HepG2 (cell line): ENCODE measurements around the gene PPP1R12B. TPM values are rescaled to one million over a fixed set of nuclear protein-coding genes. Genes with fewer than 3 reads are reported as not detected.
"Not testable (repeated sequence)": the region's sequence is repeated elsewhere in the genome, so short reads cannot be mapped to it uniquely, and the experiment has no call there.

ENCODE experiments used
- ATAC-seq: fragments of 200-7000 bp; cut with Tn5 transposase; 3 replicates; pipeline ENCODE4 v1.9.1; 2020; ENCODE audit warnings: mild to moderate bottlenecking, moderate library complexity
- BruUV-seq: library from RNA; stranded (reverse); fragments of 400-500 nt; replicated peaks from 2 replicates; lab custom pipeline; 2021; lab: Mats Ljungman, UMichigan
- CTCF ChIA-PET: fragments of 300-600 bp; formaldehyde crosslinking; extraction: SDS; loops from one replicate; lab custom pipeline; 2021; ENCODE audit warnings: low total read pairs, inconsistent platforms, low intra/inter-chr PET ratio; lab: Yijun Ruan, JAX
- POLR2A ChIA-PET: fragments of 350-600 bp; sonication (Branson Sonifier 250); formaldehyde crosslinking; loops from one replicate; lab custom pipeline; 2020; ENCODE audit warnings: antibody characterized with exemption, inconsistent platforms; lab: Yijun Ruan, JAX
- DNase-seq: peaks from one replicate; pipeline ENCODE4 v3.0.0-alpha.2; 2015; ENCODE audit warnings: low spot score
- FAIRE-seq: peaks from 3 replicates; lab custom pipeline; 2011; peaks lifted over from hg19 to GRCh38; lab: Jason Lieb, UNC
- H2AFZ ChIP-seq: one replicate; pipeline ENCODE4 v1.6.1; 2011; ENCODE audit warnings: low read length, inconsistent platforms
- H3K27ac ChIP-seq: fragments of 300-600 bp; 3 replicates; pipeline ENCODE4 v1.8.0; 2011; ENCODE audit warnings: mixed run types, mild to moderate bottlenecking, mixed read lengths, low read length, inconsistent platforms; ENCODE audit not compliant: insufficient read depth; ENCODE audit errors: extremely low read length
- H3K27me3 ChIP-seq, 2 experiments: fragments of 200-600 bp in 1 of 2; 2 replicates in 1 of 2; 3 replicates in 1 of 2; pipeline versions ENCODE4 v1.6.0 to v1.8.0; 2011; ENCODE audit warnings: low read length in 2 of 2, mild to moderate bottlenecking in 2 of 2, moderate library complexity in 2 of 2, inconsistent platforms in 1 of 2; ENCODE audit not compliant: insufficient read depth in 2 of 2, control insufficient read depth in 1 of 2
- H3K36me3 ChIP-seq, 2 experiments: fragments of 200-600 bp in 1 of 2; replicated peaks in 1 of 2; 2 replicates in 1 of 2; 3 replicates in 1 of 2; pipeline versions ENCODE4 v1.5.1 to v1.8.0; 2011; ENCODE audit warnings: low read length in 2 of 2, inconsistent platforms in 1 of 2; ENCODE audit not compliant: insufficient read depth in 2 of 2, control insufficient read depth in 1 of 2
- H3K4me1 ChIP-seq: 2 replicates; pipeline ENCODE4 v1.5.1; 2012; ENCODE audit warnings: low read length, inconsistent platforms; ENCODE audit not compliant: insufficient read depth
- H3K4me2 ChIP-seq: 2 replicates; pipeline ENCODE4 v1.6.0; 2011; ENCODE audit warnings: low read depth, low read length, inconsistent platforms
- H3K4me3 ChIP-seq, 3 experiments: fragments of 200-600 bp in 1 of 3; sonication (generic), shearing (Covaris generic) in 1 of 3; replicated peaks in 1 of 3; 2 replicates each; pipeline ENCODE4 v1.5.1; 2011 to 2016; ENCODE audit warnings: low read length in 3 of 3, inconsistent platforms in 2 of 3, low read depth in 2 of 3, mild to moderate bottlenecking in 2 of 3, control low read depth in 1 of 3, mixed read lengths in 1 of 3; ENCODE audit not compliant: insufficient read depth in 1 of 3
- H3K79me2 ChIP-seq: one replicate; pipeline ENCODE4 v1.6.1; 2011; ENCODE audit warnings: low read length, inconsistent platforms; ENCODE audit not compliant: insufficient read depth
- H3K9ac ChIP-seq: 2 replicates; pipeline ENCODE4 v1.6.0; 2011; ENCODE audit warnings: mild to moderate bottlenecking, low read depth, low read length, inconsistent platforms; ENCODE audit not compliant: insufficient read depth
- H3K9me3 ChIP-seq: 2 replicates; pipeline ENCODE4 v1.5.1; 2012; ENCODE audit warnings: mild to moderate bottlenecking, low read length
- H4K20me1 ChIP-seq: 2 replicates; pipeline ENCODE4 v1.6.0; 2011; ENCODE audit warnings: inconsistent platforms, mild to moderate bottlenecking, low read length, moderate library complexity; ENCODE audit not compliant: insufficient read depth
- KDM4B ChIP-seq: sonication (generic); formaldehyde crosslinking; IDR thresholded peaks from 2 replicates; pipeline ENCODE4 v1.4.0; 2020; ENCODE audit warnings: missing genetic modification reagents
- ZNF124 ChIP-seq: sonication (generic); formaldehyde crosslinking; IDR thresholded peaks from 2 replicates; pipeline ENCODE4 v1.4.0; 2020; ENCODE audit warnings: missing genetic modification reagents
- ZNF333 ChIP-seq: sonication (generic); formaldehyde crosslinking; IDR thresholded peaks from 2 replicates; pipeline ENCODE4 v1.4.0; 2020; ENCODE audit warnings: mild to moderate bottlenecking, missing genetic modification reagents, borderline replicate concordance
- WGBS: methylation state at CpG from one replicate; pipeline ENCODE4 v1.1.6; 2017; ENCODE audit warnings: low lambda C conversion rate; 5-methylcytosine and 5-hydroxymethylcytosine counted together
- in situ Hi-C: cut with HindIII; loops from 2 replicates; pipeline ENCODE4 v1.10.0; 2017; ENCODE audit warnings: low pct_unique_long_range_greater_than_20kb; ENCODE audit not compliant: extremely low pct_ligation_motif_present
- intact Hi-C: fragments of 100-400 bp; cut with micrococcal nuclease; formaldehyde crosslinking; loops from one replicate; pipeline ENCODE4 v1.10.0; 2022; ENCODE audit not compliant: unreplicated experiment
- polyA plus RNA-seq, 8 experiments: library from polyadenylated mRNA; depleted of rRNA in 3 of 8; stranded (reverse) in 7 of 8; unstranded in 1 of 8; fragments of >200 nt; fragmentation: Illumina TruSeq in 4 of 8; extraction: Trizol in 4 of 8; gene quantifications; 2 replicates each; pipeline versions ENCODE4 v1.2.1 to v1.2.3, GENCODE V29; 2011 to 2016; ENCODE audit warnings: low read depth in 4 of 8, missing spikeins in 1 of 8, mixed read lengths in 1 of 8; ENCODE audit not compliant: insufficient read depth in 1 of 8
- total RNA-seq, 5 experiments: library from RNA; depleted of rRNA; stranded (reverse); fragments of >200 nt; fragmentation: Illumina TruSeq; extraction: Trizol; gene quantifications; 2 replicates each; pipeline ENCODE4 v1.2.3, GENCODE V29; 2016; ENCODE audit warnings: low read depth in 1 of 5
- TF ChIP-seq, protein P1 (sequence below): sonication (generic); formaldehyde crosslinking; IDR thresholded peaks from 2 replicates; pipeline ENCODE4 v1.4.0; 2020; ENCODE audit warnings: mild to moderate bottlenecking, low read depth, missing genetic modification reagents

Gene PPP1R12B
- total and polyA plus RNA-seq, 2 of the 13 experiments (the other 11 are each of a cell fraction or from before 2014, with no cell fraction given): 12.0 to 13.6 TPM

DNA sequence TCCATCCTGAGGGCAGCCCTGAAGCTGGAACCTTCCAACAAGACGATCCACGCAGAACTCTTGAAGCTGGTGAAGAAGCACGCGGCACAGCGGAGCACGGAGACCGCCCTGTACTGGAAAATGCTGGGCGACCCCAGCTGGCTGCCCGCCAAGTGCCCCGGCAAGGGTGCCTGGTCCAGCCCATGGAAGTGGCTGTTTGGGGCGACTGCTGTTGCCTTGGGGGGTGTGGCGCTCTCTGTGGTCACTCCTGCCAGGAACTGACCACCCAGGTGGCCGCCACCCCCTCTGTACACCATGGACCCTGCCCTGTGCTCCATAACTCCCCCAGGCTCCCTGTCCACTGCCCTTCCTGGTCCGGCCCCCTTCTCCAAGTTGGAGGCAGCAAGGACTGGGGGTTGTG, 90.8 kb downstream of the PPP1R12B start:
- H3K27ac ChIP-seq: no peak overlapping the region
- in situ Hi-C loops: no loop called here
- H3K27me3 ChIP-seq: no peaks in the 10 kb centered on the region
- H3K9me3 ChIP-seq: no peaks in the 10 kb centered on the region
- no TSS peak for BruUV-seq
- 95% methylated on average over 11 of the region's 14 CpGs for WGBS
- no peaks in the 10 kb centered on the region for H3K4me1 ChIP-seq
- no peak overlapping the region for H3K4me2 ChIP-seq
- POLR2A ChIA-PET: no interaction called here
- no peaks in the 10 kb centered on the region for H4K20me1 ChIP-seq
- no peak for ATAC-seq
- no peak overlapping the region for H3K4me3 ChIP-seq
- FAIRE-seq: no peak
- peaks cover 3 to 29% of the 10 kb centered on the region in 2 experiments; a peak in 3 of 5 replicates for H3K36me3 ChIP-seq
- no peak for DNase-seq
- H2AFZ ChIP-seq: no peak overlapping the region
- no peak overlapping the region for H3K9ac ChIP-seq
- no peaks in the 10 kb centered on the region for H3K79me2 ChIP-seq
- CTCF ChIA-PET: no interaction called here
- intact Hi-C loops: loop anchor here (10.0 kb wide), 1 partner anchor 95 kb away; the partner anchor contains the start of genes PPP1R12B and UBE2T
- TF ChIP-seq ZNF333 (CRISPR knock-in tag): no peak
- TF ChIP-seq, protein P1, sequence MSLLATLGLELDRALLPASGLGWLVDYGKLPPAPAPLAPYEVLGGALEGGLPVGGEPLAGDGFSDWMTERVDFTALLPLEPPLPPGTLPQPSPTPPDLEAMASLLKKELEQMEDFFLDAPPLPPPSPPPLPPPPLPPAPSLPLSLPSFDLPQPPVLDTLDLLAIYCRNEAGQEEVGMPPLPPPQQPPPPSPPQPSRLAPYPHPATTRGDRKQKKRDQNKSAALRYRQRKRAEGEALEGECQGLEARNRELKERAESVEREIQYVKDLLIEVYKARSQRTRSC (CRISPR knock-in tag): no peak
- no peak for TF ChIP-seq KDM4B (CRISPR knock-in tag)
- no peak for TF ChIP-seq ZNF124 (CRISPR knock-in tag)

DNA sequence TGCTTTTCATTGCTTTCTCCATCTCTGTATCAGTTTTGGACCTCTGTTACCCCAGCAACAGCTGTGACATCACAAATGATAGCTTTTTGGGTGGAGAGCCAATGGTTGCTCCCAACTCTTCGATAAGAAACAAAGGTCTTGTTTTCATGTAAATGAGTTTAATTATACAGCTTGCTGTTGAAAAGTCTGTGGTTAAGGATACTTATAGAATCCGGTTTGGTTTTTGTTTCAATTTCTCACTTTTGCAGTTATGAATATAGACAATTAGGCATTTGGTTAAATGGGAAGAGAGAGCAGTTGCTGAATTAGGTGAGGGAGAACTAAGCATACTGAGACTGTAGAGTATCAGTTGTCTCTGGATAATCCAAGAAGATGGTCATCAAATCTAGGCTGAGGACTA, 99.6 kb downstream of the PPP1R12B start:
- H3K27me3 ChIP-seq, in situ Hi-C loops, H3K27ac ChIP-seq, H3K4me3 ChIP-seq, H4K20me1 ChIP-seq, H2AFZ ChIP-seq, H3K4me2 ChIP-seq, H3K9ac ChIP-seq, FAIRE-seq, ATAC-seq, H3K4me1 ChIP-seq, CTCF ChIA-PET, intact Hi-C loops, H3K9me3 ChIP-seq, BruUV-seq, H3K36me3 ChIP-seq, POLR2A ChIA-PET, DNase-seq, H3K79me2 ChIP-seq: not testable (repeated sequence)
- 97% methylated on average over 2 of the region's 2 CpGs for WGBS

DNA sequence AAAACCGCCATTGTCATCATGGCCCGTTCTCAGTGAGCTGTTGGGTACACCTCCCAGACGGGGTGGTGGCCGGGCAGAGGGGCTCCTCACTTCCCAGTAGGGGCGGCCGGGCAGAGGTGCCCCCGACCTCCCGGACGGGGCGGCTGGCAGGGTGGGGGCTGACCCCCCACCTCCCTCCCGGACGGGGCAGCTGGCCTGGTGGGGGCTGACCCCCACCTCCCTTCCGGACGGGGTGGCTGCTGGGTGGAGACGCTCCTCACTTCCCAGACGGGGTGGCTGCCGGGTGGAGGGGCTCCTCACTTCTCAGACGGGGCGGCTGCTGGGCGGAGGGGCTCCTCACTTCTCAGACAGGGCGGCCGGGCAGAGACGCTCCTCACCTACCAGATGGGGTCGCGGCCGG, 103.1 kb downstream of the PPP1R12B start:
- H3K4me1 ChIP-seq, BruUV-seq, in situ Hi-C loops, intact Hi-C loops, H2AFZ ChIP-seq, H3K79me2 ChIP-seq, CTCF ChIA-PET, H3K9me3 ChIP-seq, H3K27ac ChIP-seq, ATAC-seq, POLR2A ChIA-PET, H3K4me3 ChIP-seq, H3K36me3 ChIP-seq, H3K4me2 ChIP-seq, H3K9ac ChIP-seq, DNase-seq, H4K20me1 ChIP-seq, H3K27me3 ChIP-seq, FAIRE-seq: not testable (repeated sequence)
- 96% methylated on average over 11 of the region's 26 CpGs for WGBS
